Activated naive CD8-positive, alpha-beta T cell treated with anti-CD3 and anti-CD28 coated beads, Interleukin-2, amount 50 U/mL, for 16 hours (primary cell): Measurements from ENCODE around the gene CLDN2.
"Not testable (repeated sequence)": the region's sequence is repeated elsewhere in the genome, so short reads cannot be mapped to it uniquely, and the experiment has no call there.

Experiments
- DNase-seq: peaks from one replicate; pipeline ENCODE4 v3.0.0-alpha.2; 2020; ENCODE audit warnings: low read depth, low spot score

CLDN2 gene

DNA sequence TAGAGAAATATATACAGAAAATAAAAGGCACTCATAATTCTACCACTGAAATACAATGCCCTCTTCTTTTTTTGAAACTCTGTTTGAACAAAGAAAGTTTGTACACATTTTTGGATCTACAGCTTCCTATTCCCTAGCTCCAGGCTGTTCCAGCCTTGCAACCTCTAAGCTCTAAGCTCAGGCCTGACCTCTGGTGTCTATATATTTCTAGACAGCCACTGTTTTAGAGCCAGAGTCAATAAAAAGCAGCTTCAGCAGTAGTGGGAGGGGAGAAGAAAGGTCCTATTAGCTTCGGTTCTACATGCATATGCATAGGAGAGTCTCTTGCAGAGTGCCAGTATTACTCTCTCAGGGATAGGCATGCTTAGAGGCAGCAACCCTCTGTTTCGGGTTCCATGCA lies 39.7 kb downstream of the CLDN2 start:
- DNase-seq: no peak

DNA sequence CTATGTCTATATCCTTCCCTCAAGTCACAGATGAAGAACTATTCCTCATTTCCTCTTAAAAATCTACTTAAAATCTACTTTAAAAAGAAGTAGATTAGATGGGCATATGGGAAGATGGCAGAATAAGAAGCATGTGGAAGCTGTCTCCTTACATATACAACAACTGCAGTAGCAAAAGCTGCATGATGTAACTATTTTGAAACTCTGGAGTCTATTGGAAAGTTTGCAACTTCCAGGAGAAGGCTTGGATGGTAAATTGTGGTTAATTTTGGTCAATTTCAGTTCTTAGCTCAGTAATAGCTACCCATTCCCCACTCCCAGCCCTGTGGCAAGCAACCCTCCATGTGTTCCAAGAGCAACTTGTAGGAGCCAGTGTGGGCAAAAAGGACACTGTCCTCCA lies 42.9 kb downstream of the CLDN2 start:
- no peak for DNase-seq

DNA sequence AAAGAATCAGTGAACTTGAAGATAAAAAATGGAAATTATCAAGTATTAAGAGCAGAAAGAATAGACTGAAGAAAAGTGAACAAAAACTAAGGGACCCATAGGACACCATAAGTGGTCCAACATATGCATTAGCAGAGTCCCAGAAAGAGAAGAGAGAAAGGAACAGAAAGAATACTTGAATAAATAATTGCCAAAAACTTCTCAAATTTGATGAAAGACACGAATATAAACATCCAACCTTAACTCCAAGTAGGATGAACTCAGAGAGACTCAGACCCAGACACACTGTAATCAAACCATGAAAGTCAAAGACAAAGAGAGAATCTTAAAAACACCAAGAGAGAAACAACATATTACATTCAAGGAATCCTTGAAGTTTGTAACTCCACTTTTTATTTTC lies 44.1 kb downstream of the CLDN2 start:
- no peak for DNase-seq

DNA sequence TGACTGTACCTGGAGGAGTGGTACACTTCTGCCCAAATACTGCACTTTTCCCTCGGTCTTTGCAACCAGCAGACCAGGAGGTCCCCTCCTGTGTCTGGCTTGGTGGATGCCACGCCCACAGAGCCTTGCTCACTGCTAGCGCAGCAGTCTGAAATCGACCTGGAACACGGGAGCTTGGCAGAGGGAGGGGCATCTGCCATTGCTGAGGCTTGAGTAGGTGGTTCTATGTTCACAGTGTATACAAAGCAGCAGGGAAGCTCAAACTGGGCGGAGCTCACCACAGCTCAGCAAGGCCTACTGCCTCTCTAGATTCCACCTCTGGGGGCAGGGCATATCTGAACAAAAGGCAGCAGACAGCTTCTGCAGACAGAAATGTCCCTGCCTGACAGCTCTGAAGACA lies 46.3 kb downstream of the CLDN2 start:
- not testable (repeated sequence) for DNase-seq

DNA sequence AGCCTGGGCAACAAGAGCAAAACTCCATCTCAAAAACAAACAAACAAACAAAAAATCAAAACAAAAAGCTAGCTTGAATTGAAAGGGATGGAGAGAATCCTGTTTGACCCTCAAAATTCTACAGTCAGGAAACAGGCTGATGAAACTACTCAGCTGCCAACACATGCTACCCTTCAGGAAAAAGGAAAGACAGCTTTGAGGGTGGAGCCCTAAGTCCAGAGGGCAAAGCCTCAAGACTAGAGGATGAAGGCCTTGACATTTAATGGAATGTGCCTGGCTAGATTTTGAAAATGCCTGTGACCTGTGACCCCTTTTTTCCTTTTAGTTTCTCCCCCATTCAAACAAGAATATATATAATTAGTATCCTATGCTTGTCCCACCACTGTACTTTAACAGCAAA lies 52.7 kb downstream of the CLDN2 start:
- no peak for DNase-seq

DNA sequence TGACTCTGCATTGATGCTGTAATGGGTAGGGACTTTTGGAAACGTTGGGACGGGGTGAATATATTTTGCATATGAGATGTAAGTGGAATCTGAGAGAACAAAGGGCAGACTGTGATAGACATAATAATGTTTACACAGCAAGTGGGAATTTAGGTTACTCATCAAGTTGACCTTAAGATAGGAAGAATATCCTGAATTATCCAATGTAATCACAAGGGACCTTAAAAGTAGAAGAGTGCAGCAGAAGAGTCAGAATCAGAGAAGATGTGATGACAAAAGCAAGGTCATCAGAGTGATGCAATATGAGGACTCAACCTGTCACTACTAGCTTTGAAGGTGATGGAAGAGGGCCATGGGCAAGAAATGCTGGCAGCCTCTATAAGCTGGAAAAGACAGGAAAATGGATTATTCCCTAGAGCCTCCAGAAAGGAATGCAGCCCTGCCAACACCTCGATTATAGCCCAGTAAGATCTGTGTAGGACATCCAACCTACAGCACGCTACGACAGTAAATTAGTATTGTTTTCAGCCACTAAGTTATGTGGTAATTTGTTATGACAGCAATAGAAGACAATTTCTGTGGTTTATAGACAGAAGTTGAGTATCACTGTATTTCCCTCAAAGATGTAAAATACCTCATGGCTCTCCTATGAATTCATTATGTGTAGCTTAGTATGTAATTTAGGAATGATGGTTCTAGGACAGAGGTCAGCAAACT lies 53.4 kb downstream of the CLDN2 start:
- DNase-seq: no peak

DNA sequence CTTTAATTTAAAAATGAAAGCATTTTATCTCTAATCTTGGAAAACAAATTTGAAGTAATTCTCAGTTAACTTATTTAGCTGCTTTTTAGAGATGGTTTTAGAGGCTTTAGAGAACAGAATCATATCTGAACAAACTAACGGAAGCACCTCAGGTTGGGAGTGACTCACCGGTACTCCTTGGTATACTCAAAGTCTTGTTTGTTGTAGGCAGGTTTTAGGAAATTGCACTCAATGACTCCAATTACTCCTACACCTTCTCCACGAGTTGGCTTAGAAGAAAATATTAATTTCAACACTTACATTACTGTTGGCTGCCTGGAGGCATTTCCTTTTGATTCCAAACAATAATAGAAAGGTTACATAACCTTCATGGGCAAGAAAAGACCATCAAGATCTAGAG lies 56.2 kb downstream of the CLDN2 start:
- DNase-seq: no peak
